Ramos (cell line): Measurements from ENCODE around the gene IFNAR2.
"Not testable (repeated sequence)": the region's sequence is repeated elsewhere in the genome, so short reads cannot be mapped to it uniquely, and the experiment has no call there.

Experiments
- in situ Hi-C: fragments of 300-500 bp; cut with MboI; formaldehyde crosslinking; loops from one replicate; pipeline ENCODE4 v1.14.3; 2022; ENCODE audit warnings: low sequenced_read_pairs; ENCODE audit not compliant: unreplicated experiment

Gene IFNAR2

DNA sequence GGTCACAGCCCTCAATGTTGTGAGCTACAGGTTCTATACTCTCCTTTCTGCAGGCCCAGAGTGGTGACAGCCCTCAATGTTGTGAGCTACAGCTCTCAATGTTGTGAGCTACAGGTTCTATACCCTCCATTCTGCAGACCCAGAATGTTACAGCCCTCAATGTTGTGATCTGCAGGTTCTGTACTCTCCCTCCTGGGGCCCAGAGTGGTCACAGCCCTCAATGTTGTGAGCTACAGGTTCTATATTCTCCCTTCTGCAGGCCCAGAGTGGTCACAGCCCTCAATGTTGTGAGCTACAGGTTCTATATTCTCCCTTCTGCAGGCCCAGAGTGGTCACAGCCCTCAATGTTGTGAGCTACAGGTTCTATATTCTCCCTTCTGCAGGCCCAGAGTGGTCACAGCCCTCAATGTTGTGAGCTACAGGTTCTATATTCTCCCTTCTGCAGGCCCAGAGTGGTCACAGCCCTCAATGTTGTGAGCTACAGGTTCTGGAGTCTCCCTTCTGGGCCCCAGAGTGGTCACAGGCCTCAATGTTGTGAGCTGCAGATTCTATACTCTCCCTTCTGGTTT, 9.9 kb downstream of the IFNAR2 start:
- in situ Hi-C loops, result not testable (repeated sequence)

DNA sequence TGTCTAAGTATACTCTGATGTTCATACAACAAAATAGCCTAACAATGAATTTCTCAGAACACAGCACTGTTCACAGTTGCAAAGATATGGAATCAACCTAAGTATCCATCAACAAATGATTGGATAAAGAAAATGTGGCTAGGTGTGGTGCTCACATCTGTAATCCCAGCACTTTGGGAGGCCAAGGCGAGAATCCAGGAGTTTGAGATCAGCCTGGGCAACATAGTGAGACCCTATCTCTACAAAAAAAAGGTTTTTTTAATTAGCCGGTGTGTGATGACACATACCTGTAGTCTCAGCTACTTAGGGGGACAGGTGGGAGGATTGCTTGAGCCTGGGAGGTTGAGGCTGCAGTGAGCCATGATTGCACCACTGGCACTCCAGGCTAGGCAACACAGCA, 10.7 kb downstream of the IFNAR2 start:
- in situ Hi-C loops, result no loop called here

DNA sequence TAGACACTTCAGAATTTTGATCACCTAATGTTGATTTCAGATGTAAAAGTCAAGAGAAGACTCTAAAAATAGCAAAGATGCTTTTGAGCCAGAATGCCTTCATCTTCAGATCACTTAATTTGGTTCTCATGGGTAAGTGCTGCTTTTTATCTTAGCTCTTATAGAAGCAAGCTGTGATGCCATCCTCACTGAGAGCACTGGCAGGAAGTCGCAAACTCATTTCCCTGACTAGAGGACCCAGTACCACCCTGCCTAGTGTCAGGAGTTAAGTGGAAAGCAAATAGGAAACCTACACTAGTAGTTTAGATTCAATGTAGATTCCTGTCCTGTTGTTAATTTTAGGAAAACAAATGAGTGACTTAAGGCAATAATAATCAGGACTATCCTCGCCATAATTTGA, 12.1 kb downstream of the IFNAR2 start:
- in situ Hi-C loops, result no loop called here

DNA sequence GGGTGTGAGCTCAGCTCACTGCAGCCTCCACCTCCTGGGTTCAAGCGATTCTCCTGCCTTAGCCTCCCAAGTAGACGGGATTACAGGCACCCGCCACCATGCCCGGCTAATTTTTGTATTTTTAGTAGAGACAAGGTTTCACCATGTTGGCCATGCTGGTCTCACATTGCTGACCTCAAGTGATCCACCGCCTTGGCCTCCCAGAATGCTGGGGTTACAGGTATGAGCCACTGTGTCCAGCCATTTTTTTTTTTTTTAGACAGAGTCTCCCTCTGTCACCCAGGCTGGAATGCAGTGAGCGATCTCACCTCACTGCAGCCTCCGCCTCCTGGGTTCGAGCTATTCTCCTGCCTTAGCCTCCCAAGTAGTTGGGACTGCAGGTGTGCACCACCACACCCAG, 13.1 kb downstream of the IFNAR2 start:
- in situ Hi-C loops, result not testable (repeated sequence)

DNA sequence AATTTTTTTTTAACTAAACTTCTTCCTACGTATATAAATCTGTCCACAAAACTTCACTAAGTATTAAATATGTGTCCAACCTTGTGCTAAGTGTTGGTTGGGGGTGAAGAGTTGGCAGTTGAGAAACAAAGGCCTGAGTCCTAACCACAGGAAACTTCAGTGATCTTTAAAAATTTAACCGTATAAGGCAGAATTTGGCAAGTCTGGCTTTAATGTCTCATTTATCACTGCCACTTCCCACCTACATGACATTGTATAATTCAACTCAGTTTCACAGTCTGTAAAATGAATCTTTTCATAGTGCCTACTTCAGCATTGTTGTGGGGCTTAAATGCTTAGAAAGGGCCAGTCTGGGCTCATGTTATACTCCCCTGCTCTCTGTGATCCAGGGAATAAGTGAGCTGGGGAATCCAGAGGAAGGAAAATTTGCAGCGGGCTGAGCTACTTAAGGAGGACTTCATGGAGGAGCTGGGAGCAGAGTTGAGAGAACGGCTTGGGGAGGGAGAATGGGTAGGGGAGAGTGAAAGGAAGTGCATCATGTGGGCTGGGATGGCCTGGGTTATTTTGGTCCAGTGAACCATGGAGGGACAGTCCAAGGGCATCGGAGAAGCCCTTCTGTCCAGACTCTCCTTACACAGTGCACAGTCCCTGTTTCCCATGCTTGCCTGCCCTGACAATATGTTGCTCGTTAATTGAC, 14.5 kb downstream of the IFNAR2 start:
- in situ Hi-C loops, result no loop called here

DNA sequence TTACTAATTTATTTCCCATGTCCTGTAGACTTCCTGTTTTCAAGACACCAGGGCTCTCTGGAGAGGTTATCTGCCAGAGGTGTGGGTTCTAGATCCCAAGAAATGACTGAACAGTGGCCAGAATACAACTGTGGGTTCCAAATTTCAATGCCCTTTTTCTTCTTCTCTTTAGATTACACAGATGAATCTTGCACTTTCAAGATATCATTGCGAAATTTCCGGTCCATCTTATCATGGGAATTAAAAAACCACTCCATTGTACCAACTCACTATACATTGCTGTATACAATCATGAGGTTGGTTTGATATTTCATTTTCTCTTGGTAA, 15.0 kb downstream of the IFNAR2 start:
- in situ Hi-C loops, result no loop called here

DNA sequence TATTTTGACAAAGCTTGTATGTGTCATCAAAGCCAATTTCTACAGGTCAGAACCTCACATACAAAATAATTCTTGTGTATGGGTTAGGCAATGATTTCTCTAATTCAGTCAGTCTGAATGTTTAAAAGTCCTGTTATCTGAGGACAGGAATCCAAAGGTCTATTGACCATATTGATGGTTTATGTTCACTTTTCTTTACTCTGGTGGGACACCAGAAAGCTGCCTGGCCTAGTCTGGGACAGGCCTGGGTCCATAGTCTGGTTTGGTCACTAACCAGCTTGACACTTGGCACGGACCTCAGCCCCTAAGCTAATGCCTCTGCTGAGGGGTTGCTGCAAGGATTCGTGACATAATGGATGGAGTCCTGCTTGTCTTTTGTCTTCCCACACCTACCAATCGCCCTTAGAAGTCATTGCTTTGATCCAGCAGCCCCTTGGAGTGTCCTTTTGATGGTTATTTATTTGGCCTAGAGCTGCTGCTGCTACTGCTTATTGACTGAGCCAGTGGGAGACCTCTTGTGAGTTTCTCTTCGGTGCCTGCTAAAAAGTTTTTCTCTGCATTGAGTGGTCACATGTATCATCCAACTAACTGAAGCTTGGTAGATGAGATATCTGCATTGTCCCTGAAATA, 15.7 kb downstream of the IFNAR2 start:
- in situ Hi-C loops, result no loop called here

DNA sequence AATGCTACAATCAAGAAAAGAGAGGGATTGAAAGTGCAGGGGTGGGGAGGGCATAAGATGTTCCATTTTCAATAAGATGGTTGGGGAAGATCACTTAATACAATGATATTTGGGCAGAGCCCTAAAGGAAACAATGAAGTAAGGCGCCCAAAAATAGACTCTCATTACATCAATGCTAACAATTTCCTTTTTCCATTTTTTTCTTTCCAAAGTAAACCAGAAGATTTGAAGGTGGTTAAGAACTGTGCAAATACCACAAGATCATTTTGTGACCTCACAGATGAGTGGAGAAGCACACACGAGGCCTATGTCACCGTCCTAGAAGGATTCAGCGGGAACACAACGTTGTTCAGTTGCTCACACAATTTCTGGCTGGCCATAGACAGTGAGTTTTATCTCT, 16.8 kb downstream of the IFNAR2 start:
- in situ Hi-C loops, result no loop called here

DNA sequence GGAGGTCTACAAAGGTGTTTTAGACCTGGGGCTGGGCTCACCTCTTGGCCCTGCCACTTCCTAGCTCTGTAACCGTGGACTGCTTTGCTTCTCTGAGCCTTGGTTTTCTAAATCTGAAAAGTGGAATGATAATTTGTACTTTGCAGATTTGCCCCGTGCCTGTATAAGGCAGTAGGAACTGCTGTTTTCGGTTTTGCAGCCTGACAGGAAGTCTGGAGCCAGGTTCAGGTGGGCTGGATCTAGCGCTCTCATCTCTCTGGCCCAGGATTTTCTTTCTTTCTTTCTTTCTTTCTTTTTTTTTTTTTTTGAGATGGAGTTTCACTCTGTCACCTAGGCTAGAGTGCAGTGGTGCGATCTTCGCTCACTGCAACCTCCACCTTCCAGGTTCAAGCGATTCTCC, 17.2 kb downstream of the IFNAR2 start:
- in situ Hi-C loops, result no loop called here

DNA sequence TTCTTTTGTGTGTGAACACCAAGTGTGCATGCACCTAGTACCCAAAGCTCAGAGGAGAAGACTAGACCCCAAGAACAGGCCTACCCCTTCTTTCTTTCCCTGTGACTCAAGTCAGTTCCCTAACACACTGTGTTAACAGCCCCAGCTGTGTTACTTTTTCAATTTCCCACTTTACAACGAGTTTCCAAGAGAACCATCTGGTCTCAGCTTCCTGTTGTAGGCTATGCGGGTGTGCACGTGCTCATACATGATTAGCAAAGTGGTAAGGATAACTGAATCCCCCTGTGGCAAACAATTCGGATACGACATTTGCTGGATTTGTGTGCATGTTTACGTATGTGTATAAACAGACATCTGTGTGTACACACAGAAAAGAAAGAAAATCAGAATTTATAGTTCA, 17.9 kb downstream of the IFNAR2 start:
- in situ Hi-C loops, result no loop called here

DNA sequence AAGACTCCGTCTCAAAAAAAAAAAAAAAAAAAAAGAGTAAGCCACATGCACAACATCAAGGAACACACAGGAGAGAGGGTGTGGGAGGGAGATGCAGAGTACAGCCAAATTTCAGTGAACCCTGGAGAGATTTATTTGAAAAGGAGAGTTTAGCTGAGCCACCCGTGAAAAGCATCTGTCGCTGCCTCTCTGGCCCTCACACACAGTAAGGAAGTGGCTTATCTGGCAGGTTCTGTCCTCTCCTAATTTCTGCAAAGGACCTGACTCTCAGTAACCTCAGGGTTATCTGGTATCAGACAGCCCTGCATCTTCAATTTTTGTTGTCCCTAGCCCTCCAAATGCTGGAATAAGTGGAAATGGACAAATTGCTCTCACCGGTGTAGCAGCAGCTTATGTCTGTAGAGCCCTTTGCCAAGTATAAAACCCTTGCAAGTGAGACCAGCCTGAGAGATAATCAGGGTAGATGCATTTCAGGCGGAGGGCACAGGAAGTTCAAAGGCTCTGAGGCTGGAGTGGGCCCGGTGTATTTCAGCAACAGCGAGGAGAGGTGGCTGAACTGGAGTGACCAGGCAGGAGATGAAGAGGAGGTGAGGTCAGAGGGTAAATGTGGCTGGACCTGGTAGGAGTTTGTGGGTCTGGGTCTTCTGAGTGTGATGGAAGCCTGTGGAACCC, 19.7 kb downstream of the IFNAR2 start:
- in situ Hi-C loops, result no loop called here

DNA sequence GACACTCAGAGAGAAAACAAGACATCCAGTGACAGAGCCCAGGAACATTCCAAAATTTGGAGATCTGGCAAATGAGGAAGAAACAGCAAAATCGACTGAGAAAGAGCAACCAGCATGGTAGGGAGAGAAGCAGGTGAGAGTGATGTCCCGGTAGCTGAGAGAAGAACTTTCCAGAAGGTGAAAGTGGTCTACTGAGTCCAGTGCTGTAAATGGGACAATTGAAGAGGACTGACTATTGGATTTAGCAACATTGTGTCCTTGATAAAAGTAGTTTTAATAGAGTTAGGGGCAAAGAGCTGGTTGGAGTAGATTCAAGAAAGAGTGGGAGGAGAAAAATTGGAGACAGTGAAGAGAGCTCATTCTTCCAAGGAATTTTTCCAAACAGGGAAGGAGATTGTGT, 21.4 kb downstream of the IFNAR2 start:
- in situ Hi-C loops, result no loop called here

DNA sequence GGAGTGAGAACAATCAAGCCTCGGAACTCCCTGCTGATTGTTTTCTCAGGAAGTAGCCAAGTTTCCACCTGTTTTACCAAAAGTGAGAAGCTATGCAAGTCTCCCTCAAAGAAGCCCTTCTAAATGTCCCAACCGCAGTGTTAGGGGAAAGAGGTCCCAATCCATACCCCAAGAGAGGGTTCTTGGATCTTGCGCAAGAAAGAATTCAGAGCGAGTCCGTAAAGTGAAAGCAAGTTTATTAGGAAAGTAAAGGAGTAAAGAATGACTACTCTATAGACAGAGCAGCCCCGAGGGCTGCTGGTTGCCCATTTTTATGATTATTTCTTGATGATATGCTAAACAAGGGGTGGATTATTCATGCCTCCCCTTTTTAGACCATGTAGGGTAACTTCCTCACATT, 23.6 kb downstream of the IFNAR2 start:
- in situ Hi-C loops, result not testable (repeated sequence)

DNA sequence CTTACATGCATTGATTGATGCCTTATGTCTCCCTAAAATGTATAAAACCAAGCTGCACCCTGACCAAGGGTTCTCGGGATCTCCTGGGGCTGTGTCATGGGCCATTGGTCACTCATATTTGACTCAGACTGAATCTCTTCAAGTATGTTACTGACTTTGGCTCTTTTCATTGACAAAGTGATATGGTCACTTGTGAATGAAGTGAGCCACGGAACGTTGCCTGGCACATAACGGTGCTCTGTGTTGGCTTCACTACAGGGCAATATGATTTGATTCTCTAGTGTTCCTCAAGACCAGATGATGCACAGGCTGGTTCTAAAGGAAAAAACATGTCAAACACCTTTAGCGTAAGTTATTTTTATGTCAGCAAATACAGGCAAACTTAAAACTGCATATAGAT, 25.0 kb downstream of the IFNAR2 start:
- in situ Hi-C loops, result no loop called here

DNA sequence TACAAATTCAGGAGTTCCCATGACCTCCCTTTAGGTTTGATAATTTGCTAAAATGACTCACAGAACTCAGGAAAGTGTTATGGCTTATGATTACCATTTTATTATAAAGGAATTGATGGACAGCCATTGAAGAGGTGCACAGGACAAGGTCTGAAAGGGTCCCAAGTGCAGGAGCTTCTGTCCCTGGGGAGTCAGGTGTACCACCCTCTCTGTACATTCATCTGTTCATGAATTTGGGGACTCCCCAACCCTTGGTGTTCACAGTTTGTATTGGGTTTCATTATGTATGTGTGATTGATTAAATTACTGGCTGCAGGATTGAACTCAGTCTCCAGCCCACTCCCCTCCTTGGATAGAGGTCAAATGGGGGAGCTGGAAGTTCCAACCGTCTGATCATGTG, 25.7 kb downstream of the IFNAR2 start:
- in situ Hi-C loops, result no loop called here

DNA sequence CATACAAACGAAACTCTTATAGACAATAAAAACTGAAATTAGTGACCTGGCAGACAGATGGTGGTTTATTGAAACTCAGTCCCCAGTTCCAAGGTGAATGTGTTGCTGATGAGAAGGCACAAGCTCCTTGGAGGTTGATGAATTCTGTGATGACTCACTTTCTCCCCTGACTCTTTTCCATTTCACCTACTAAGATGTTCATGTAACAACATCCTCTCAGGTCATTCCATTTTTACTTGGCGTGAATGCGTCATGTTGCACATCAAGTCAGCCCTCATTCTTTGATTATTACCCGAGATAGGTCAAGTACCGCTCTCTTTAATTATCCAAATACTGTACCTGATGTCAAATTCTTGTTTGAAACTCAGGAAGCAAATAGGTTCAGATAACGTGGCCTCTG, 26.3 kb downstream of the IFNAR2 start:
- in situ Hi-C loops, result no loop called here

DNA sequence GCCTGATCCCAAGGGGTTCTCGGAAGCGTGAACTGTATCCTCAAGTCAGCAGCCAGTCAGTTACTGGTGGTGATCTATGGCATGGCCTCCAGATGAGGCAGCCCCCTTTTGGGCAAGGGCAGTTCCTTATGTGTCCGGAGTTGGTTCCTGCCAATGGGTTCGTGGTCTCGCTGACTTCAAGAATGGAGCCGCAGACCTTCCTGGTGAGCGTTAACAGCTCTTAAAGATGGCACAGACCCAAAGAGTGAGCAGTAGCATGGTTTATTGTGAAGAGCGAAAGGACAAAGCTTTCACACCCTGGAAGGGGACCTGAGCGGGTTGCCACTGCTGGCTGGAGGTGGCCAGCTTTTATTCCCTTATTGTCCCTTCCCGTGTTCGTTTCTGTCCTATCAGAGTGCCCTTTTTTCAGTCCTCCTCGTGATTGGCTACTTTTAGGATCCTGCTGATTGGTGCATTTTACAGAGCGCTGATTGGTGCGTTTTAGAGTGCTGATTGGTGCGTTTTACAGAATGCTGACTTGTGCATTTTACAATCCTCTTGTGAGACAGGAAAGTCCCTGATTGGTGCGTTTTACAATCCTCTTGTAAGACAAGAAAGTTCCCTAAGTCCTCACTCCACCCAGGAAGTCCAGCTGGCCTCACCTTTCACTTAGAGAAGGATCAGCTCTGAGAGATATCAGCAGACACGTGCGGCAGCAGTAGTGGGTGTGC, 27.5 kb downstream of the IFNAR2 start:
- in situ Hi-C loops, result no loop called here

DNA sequence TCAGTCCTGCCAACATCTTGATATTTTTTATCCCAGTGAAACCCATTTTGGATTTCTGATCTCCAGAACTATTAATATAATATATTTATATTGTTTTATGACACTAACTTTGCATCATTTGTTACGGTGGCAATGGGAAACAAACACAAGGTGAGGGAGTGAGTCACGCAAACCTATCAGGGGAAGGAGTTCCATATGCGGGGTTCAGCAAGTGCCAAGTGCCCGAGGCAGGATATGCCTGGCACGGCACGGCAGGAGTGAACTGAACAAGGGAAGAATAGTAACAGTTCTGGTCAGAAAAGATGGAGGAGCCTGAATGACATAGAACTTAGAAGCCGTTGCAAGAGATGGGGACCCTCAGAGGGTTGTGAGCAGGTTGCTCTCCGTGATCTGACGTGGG, 28.7 kb downstream of the IFNAR2 start:
- in situ Hi-C loops, result no loop called here

DNA sequence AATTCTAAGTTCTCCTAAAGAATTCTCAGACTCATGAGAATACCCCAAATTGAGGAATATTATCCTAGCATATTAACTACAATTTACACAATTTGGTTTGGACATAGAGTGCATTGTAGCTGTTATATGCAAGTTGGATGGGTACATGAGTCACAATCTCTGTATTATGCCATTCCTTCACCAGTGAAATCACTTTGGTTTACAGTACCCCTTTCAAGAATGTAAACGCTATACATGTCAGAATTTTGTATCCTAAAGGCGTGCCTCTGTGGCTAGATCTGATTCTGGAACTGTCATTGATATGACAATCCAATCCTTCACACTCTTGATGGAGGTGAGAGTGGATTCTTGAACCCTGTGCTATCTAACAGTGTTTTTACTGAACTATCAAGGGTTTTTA, 29.7 kb downstream of the IFNAR2 start:
- in situ Hi-C loops, result no loop called here

DNA sequence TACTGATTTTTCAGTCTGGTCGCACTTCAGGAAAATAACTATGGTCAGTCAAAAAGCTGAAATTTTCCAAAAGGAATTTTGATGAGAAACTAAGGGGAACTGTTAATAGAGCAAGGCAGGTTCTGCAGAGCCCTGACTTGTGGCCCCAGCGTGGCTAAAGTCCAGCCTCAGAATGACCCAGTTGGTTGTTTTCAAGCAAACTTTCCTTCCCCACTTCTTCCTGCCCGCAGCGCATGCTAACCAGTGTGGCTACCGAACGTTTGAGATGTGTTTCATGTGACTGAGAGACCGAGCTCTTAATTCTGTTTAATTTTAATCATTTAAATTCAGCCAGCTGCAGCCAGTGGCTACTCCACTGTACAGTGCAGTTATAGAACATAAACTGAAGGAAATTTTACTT, 30.3 kb downstream of the IFNAR2 start:
- in situ Hi-C loops, result no loop called here

DNA sequence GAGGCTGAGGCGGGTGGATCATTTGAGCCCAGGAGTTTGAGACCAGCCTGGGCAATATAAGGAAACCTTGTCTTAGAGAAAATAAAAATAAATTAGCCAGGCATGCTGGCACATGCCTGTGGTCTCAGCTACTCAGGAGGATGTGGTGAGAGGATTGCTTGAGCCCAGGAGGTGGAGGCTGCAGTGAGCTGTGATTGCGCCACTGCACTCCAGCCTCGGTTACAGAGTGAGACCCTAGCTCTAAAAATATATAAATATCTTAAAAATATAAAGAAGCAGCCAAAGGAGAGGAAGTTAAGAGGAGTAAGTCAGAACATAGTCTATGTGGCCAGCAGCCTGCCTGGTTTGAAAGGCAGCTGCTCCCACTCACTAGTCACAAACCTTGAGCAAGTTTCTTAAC, 31.9 kb downstream of the IFNAR2 start:
- in situ Hi-C loops, result no loop called here
